AG08395 (cell line): Measurements from ENCODE around the gene DRC7.

Experiments
- DNase-seq: peaks from one replicate; pipeline ENCODE4 v3.0.0; 2012; ENCODE audit warnings: mixed read lengths, low spot score

DRC7 gene

DNA sequence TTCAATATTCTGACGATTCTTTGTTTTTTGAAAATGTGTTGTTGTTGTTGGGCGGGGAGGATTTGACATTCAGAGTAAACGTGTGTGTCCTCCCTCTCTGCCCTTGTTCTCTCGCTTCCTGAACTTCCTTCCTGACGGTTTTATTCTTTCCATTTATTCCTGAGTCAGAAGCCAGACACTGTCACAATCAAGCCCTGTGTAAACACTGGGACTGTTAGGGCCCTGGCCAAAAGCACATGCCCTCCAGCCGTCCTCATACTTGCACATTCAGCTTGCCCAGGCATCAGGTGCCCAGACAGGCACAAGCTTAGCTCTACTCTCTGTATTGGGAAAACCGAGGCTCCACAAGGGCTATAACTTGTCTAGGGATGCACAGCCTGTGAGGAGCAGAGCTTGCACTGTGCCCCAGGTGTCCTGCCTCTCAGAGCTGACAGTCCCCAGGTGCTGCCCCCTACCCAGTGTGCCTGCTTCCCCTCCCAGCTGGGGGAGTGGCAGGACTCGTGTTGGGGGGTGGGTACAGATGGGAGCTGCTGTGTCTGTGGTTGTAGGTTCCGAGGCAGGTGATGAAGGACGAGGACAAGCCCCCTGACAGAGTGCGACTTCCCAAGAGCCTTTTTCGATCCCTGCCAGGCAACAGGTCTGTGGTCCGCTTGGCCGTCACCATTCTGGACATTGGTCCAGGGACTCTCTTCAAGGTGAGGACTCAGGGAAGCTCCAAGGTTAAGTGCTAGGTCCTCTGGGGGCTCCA lies 16.8 kb upstream of the DRC7 start:
- DNase-seq: no peak

DNA sequence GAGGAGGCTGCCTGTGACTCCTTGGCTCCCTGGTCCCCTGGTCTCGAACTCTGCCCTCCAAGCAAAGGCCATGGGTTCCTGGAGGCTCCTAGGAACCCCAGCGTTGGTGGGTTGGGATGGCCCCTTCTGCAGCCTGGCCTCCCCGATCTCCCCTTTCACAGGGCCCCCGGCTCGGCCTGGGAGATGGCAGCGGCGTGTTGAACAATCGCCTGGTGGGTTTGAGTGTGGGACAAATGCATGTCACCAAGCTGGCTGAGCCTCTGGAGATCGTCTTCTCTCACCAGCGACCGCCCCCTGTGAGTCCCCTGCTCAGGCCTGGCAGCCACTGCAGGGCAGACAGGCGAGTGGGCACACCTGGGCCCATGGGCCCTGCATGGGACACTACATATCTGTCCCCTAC lies 15.6 kb upstream of the DRC7 start:
- no peak for DNase-seq

DNA sequence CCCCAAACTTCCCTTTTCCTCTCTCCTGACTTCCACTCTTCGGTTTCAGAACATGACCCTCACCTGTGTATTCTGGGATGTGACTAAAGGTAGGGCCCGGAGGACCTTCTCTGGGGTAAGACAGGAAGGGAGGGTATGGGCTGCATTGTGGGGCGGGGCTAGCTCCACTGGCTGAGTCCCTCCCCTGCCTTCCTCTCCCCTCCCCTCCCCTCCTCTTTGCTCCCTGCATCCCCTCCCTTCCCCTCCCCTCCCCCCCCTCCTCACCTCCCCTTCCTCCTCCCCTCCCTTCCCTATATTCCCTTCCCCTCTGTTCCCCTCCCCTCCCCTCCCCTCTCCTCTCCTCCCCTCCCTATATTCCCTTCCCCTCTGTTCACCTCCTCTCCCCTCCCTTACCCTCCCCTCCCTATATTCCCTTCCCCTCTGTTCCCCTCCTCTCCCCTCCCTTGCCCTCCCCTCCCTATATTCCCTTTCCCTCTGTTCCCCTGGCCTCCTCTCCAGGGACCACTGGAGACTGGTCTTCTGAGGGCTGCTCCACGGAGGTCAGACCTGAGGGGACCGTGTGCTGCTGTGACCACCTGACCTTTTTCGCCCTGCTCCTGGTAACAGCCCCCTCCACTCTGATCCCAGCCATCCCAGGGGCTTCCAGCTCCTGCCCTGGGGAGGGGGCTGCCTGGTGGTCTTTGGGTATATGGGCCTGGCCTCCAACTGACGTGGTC lies 14.7 kb upstream of the DRC7 start:
- no peak for DNase-seq

DNA sequence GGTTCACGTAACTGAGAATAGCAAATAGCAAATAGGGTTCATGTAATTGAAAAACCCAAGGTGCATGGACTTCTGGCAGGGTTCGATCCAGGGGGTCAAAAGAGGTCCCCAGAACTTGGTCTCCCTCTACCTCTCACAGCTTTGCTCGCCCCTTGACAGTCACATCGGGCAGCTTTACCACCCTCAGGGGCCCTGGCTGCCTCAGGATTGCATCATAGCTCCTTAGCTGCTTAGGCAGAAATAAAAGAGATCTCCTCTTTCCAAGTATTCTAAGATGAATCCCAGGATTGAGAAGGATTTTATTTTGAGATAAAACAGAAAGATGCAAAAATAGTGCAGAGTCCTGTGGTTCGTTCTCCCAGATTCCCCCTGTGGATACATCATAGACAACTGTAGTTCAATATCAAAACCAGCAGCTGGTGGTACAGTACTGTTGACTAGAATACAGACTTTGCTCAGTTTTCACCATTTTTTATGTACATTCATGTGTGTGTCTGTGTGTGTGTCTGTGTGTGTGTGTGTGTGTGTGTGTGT lies 13.7 kb upstream of the DRC7 start:
- no peak for DNase-seq

DNA sequence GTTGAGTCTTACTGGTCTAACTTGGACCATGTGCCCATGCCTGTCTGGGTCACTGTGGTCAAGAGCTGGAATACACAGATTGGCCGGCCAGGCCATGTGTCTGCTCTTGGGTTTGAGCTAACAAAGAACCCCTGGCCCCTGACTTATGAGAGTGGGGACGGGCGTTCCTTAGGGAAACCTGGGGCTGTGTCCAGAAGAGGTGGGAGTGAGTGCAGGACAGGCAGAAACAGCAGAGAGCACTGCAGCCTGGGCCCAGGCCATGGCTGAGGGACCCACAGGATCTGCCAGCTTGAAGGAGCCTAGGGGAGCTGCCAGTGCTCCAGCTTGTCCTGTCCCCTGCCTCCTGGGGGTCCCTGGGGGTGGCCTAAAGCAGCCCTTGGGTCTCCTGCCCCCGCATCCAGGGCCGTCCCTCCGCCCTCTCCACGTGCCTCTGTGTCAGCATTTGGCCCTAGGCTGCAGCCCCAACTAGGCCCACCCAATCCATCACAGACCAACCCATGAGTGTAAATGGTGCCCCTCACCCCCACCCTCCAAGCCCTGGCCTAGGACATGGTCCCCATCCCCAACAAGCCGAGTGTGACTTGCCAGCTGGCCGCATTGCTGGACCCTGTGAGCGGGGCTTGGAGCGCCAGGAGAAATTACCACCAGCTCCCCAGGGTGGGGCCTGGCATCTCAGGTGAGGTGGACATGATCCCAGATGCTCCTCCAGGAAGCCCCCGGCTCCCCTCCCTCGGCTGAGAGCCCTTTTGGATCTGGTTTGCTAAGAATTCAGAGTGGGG lies 12.5 kb upstream of the DRC7 start:
- DNase-seq: no peak

DNA sequence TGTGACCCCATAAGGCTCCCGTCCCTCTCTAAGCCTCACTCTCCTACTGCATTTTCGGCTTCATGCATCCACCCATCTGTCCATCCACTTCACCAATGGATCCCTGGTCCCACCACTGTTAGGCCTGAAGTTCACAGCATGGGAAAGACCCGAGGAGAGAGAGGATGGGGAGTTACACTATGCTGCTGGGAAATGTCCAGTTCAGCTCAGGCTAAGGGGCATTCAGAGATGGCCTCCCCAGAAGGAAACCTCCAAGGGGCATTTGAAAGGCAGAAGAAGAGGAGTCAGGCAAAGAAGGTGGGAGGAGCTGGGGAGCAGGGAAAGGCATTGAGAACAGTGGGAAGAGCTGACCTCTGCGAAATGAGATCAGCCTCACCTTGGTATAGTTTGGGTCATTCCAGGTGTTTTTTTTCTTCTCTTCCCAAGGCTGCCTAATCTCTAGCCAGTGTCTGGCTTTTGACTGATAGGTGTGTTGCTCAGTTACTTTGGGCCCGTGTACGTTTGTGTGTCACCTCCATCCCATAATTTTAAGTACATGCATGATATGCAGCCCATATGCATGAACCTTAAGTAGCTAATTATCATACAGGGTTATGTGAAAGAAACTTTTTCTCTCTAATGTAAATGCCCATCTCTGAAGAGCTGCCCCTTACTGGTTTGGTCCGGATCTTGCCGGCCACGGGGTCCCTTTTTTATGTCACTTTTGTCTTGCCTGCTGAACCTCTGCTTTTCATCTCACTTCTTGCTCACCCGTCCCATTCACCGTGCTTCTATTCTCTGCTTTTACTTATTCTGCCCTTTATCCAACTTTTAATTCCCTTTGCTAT lies 11.6 kb upstream of the DRC7 start:
- DNase-seq: no peak

DNA sequence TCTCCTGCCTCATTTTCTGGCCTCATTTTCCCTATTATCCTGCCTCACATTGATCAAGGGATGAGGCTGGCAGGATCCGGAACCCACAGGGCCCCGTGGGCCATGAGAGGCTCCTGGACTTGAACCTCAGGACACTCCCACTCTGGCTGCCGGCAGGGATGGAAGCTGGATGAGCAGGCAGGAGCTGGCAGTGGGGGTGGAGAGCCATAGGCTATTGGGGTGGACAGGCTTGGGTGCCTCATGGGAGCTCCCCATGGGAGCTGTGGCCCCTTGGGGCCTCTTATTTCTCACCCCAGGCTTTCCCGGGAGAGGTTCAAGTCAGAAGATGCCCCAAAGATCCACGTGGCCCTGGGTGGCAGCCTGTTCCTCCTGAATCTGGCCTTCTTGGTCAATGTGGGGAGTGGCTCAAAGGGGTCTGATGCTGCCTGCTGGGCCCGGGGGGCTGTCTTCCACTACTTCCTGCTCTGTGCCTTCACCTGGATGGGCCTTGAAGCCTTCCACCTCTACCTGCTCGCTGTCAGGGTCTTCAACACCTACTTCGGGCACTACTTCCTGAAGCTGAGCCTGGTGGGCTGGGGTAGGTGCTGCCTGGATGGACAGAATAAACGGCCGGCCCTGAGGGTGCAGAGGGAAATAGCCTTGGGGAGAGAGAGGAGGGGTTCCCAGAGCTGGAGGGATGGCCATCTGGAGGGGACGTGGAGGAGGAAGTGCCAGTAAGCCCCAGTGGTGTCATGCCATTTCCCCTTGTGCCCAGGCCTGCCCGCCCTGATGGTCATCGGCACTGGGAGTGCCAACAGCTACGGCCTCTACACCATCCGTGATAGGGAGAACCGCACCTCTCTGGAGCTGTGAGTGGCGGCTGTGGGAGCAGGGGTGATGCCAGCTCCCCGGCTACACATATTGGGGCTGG lies 10.7 kb upstream of the DRC7 start:
- no peak for DNase-seq

DNA sequence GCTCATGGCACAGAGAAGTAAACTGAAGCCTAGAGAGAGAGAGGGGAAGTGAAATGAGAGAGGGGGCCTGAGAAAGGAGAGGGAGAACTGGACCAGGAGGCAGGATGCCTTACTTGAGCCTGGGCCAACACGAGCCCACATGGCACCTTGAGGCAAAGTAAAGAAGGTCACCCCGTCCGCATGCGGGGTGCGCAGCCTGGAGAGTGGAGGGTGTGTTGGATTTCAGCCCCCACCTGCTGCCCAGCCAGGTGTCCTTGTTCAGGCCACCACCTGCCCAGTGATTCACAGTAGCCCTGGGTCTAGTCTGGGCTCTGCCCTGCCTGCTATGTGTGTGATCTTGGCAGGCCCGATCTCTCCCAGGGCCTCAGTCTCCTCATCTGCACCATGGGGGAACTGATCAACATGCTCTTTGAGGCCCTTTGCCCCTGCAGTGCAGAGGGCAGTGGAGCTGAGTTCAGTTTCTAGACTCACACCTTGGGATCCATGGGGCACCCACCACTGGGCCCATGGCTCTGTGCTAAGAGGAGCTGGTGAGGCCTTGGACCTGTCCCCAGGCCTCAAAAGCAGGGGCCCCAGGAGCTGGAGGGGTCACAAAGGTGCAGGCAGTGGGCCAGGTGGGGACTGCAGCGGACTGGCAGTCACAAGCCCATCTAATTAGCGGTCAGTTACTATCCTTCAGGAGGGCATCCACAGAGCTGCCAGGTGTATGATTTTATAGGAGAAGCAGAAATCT lies 9.8 kb upstream of the DRC7 start:
- DNase-seq: no peak

DNA sequence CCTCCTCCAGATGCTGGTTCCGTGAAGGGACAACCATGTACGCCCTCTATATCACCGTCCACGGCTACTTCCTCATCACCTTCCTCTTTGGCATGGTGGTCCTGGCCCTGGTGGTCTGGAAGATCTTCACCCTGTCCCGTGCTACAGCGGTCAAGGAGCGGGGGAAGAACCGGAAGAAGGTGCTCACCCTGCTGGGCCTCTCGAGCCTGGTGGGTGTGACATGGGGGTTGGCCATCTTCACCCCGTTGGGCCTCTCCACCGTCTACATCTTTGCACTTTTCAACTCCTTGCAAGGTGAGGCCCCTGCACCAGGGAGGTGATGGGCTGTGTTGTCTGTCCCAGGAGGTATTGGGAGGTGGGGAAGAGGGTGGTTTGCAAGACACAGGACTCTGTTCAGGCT lies 9.0 kb upstream of the DRC7 start:
- DNase-seq: no peak

DNA sequence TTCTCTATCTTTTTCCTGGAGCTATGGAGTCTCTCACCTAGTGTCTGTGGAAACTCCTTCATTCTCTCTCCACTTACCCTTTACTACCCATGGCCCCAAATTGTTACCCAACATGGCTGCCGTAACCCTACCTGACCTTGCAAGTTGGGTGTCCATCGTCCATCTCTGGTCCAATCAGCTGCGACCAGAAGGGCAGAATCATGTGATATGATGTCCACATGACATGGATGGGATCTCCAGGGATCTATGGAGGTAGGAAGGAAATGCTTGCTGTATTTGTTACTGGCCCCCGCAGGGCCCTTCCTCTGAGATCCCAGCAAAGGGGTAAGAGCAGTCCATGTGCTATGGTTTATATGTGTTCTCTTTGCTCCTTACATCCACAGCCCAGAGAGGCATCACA lies 8.0 kb upstream of the DRC7 start:
- no peak for DNase-seq

DNA sequence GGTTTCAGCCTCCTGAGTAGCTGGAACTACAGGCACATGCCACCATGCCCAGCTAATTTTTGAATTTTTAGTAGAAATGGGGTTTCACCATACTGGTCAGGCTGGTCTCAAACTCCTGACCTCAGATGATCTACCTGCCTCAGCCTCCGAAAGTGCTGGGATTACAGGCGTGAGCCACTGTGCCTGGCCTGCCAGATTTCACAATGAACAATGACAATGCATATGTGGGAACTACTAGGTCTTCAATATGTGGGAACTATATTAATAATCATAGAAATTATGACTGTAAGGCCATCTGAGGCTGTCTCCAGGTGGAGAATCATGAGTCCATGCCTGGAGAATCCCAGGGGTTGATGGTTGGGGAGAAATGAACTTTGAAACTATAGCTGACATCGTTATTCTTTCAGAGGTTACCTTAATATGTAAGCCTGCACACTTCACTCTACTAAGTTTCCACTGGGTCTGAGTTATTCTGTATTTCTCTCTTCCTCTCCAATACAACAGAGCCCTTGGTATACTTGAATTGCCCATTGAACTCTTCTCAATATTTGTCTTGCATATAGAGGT lies 7.2 kb upstream of the DRC7 start:
- DNase-seq: no peak

DNA sequence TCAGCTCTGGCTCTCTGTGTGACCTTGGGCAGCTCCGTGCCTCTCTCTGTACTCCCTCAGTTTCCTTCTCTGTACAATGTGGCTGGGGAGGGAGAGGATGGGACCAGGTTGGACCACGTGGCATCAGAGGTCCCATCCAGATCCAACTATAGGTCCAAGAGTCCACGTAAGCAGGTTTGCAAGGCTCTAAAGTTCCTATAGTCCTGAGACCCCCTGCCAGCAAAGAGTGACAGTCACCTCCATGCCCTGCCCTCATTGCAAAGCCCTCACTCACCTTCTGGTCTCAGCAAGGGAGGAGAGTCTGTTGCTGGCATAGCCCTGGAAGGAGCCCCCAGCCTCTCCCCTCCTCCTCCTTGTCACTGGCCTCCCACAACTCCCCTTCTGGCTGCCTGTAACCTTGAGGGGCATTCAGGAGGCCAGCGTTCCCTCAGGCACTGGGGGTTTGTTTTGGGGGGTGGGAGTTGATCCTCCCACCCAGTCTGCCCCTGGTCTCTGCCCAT lies 6.1 kb upstream of the DRC7 start:
- no peak for DNase-seq

DNA sequence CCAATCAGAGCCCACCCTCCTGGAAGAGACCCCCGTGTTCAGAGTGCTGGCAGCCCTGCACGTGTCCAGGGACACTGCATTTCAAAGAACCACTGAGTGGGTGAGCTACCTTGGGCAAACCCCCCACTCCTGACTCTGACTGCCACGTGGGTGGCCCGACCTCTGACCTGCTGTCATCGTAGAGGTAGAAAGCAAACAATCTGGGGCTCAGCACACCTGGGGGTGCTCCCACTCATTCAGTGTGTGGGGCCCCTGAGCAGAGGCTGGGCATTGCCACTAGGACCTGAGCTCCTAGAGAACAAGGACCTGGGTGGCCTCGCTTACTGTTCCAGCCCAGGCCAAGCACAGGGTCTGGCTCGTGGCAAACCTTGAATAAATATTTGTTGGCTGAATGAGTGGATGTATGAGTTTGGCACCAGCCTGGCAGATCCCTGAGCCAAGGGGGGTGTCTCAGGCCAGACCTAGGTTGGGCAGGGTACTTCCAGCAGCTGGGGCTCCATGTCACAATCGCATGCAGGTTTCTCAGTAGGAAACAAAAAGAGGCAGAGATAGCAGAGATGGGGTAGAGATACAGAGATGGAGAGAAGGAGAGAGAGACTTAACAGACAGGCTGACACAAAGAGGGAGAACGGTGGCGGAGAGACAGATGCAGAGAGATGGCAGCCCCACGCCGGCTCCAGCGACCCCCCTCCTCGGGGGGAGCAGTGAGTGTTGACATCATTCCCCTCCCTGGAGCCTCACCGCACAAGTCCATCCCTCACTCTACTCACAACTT lies 5.4 kb upstream of the DRC7 start:
- DNase-seq: no peak

DNA sequence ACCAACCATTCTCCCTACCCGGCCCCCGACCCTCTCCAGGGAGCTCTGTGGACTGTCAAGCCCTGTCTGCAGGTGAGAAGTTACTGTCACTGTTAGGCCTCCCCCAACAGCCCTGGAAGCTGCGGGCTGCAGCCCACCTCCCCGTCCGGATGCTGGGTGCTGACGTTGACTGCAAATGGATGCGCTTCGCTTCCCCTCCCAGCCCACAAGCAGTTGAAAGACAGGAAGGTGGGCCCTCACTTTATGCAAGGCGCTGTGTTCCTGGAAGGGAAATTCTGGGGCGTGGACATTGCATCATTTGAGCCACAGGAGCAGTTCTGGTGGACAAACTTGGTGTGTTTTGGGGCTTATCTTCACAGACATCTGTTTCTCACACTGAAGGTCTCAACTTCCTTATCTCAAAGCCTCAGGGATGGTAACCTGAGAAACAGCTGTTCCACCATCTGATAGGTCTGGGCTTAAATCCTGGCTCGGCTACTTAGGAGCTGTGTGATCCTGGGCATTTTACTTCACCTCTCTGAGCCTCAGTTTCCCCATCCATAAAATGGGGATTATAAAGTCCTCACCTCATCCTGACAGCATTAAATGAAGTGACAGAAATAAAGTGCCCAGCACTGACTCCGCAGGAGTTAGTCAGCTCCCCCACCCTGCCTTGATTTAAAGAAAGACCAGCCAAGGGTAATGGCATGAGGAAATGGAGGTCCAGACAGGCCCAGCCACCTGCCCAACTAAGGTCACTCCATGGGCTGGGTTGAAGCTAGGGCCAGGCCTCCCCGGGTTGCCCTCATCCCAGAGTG lies 4.6 kb upstream of the DRC7 start:
- no peak for DNase-seq

DNA sequence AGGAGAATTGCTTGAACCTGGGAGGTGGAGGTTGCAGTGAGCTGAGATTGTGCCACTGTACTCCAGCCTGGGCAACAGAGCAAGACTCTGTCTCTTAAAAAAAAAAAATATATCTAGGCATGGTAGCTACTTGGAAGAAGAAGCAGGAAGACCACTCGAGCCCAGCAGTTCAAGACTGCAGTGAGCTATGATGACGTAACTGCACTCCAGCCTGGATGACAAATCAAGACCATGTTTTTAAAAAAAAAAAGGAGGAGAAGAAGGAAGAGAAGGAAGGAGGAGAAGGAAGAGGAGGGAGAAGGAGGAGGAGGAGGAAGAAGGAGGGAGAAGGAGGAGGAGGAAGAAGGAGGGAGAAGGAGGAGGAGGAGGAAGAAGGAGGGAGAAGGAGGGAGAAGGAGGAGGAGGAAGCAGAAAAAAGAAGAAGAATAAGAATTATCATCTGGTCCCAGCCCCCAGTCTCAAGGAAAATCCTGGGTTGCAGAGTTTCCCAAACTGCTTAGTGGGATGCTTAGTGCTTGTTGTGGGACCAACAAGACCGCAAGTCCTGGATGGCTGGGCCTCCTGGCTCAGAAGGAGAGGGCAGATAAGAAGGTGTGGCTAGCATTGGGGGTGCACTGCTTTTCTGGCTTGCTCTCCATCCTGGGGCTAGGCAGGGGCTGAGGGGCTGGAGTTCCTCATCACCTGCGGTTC lies 3.7 kb upstream of the DRC7 start:
- DNase-seq: no peak

DNA sequence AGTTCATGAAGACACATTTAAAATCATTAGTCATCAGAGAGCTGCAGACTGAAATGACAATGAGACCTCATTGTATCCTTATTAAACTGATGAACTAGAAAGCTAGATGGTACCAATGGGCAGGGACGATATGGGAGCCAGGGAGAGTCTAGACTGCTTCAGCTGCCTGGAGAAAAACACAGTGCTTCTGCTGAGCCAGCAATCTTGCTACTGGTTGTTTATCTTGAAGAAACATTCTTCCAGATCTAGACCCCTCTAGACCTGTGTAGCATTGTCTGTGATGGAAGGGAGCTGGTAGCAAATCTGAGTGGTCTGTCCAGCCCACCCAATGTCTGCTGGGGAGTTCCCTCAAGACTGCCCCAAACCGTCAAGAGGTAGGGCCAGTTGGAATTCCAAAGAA lies 2.0 kb upstream of the DRC7 start:
- no peak for DNase-seq

DNA sequence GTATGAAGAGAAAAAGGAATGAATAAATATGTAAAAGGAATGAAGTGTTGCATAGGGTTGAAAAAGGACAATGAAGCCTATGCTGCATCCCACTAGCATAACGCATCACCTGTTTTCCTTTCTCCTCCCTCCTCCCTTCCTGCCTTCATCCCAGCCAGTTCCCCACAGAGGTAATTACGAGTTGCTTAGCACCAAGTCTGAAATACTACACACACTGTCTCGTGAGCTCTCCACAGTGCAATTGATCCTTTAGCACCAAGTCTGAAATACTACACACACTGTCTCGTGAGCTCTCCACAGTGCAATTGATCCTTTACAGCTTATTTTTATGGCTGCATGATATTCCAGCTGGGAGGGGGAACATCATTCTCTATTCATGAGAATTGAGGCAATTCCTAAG lies 1.1 kb upstream of the DRC7 start:
- no peak for DNase-seq
